Stimulated activated CD4-positive, alpha-beta T cell treated with anti-CD3 and anti-CD28 coated beads, Interleukin-4, amount 100 ng/mL, for 24 hours (primary cell): Measurements from ENCODE around the gene TBX5.

ENCODE experiments used
- DNase-seq: peaks from one replicate; pipeline ENCODE4 v3.0.0-alpha.2; 2020

TBX5 gene

GRCh38 chr12:114425031-114425626 lies 19.2 kb upstream of the TBX5 start:
- DNase-seq = no peak

DNA sequence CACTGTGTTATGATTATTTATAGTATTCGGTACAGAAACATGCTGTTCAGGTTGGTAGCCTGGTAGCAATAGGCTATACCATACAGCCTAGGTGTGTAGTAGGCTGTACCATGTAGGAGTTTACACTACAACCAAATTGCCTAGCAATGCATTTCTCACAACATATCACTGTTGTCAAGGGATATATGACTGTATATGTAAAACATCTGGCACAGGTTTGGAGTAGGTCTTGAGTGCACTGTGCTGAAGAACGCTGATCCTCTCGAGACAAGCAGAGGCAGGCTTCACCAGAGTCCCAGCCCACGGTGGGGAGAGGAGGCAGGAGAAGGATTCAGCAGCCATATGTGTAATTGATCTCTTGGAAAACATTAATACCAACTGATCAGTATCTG lies 15.0 kb upstream of the TBX5 start:
- DNase-seq = no peak

DNA sequence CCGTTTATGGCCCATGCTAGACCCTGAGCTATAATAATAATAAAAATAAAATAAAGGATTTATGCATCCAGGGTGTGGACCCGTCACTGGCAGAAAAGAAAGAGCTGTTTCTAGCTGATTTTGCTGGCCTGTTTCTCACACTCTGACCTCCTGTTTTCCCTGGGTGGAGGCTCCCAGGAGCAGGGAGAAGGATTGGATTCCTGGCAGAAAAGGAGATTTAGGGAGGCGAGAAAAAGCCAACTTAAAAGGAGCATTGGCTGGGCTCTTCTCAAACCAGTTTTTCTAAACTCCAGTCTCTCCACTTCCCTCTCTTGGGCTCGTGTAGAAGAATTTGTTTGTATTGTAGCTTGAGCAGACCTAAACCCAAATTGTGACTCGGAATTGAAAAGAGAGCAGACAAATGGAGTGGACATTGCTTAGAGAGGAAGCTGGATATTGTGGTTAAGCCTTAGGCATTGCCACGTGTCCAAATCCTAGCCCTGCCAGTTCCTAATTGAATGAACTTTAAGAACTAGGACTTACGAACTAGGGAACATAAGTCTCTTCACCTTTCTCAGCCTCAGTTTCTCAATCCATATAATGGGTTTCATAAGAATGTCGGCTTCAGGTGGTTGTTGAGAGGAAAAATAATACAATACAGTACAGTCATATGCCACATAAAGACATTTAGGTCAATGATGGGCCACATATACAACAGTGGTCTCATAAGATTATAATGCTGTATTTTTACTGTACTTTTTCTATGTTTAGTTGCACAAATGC lies 14.4 kb upstream of the TBX5 start:
- DNase-seq = no peak

- DNase-seq = no peak
These were observed 10.1 kb upstream of the TBX5 start for GRCh38 chr12:114416028-114416427.

DNA sequence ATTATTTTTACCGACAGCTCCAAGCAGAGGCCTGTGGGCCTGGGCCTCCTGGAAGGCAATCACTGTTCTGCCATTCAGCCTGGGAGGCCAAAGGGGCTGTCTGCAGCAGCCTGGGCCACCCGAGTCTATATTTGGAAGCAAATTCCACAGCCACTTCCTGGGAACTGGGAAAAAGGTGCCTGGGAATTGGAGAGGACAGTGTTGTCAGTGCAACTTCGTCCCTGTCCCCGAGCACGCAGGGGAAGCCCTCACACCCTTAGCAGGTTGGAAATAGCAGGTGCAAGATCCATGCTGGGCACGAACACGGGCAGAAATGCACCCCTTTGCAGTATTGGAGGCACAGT lies 9.6 kb upstream of the TBX5 start:
- no peak for DNase-seq

- no peak for DNase-seq
These were observed 9.1 kb upstream of the TBX5 start for GRCh38 chr12:114414866-114415524.

DNA sequence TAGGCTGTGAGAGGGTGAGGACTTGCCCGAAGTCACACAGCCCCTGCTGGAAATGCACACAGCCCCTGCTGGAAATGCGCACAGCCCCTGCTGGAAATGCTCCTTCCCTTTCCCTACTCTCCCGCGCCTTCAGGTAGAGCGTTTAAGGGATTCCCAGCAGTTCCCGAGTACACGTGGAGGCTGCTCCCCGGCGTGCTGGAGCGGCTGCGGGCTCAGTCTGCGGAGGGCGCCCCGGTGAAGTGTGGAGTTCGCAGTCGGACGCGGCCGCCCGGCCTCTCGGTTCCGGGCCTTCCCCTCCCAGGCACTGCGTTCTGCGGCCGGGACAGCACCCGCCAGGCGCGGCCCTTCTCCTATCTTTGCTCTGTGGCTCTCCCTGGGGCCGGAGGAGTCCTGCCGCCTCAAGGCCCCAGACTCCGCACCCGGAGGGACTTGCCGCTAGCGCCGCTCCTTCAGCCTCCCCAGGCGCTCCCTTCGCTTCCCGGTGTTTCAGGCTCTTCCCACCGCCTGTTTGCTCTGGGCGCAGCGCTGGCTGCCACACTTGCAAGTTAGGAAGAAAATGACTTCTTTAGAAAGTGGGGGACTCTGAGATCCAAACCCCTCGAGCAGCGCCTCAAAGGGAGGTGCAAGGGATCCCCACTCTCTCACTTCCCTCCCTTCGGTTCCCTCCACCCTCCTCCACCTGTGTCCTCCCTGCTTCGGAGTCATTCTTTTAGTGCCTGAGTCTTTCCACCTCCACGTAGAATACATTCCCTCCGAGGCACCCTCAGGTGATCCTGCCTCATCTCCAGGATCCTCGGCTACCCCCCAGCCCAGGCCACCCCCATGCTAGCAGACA lies 8.3 kb upstream of the TBX5 start:
- DNase-seq = no peak

- no peak for DNase-seq
These were observed 7.1 kb upstream of the TBX5 start for GRCh38 chr12:114412825-114413749.

DNA sequence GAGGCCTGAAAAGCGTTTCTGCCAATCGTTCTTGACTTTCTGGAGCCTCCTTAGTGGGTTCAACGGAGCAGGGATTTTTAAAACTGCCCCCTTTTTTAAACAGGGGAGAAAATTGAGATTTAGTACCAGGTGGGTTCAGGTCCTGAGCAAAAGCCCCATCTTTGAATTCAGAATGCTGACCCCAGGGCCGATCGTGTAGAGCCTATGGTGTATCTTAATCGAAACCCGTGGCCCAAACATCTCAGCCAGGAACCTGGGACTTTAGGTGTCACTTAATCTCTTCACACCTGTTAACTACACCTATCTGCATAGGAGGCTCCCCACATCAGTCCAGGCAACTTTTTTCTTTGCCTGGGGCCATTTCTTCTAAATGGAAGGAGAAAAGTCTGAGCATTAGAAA lies 6.4 kb upstream of the TBX5 start:
- no peak for DNase-seq

- no peak for DNase-seq
These were observed 5.3 kb upstream of the TBX5 start for GRCh38 chr12:114411071-114411837.

GRCh38 chr12:114409852-114410600 lies 4.1 kb upstream of the TBX5 start:
- DNase-seq = no peak

- no peak for DNase-seq
These were observed 3.2 kb upstream of the TBX5 start for GRCh38 chr12:114408886-114409851.

DNA sequence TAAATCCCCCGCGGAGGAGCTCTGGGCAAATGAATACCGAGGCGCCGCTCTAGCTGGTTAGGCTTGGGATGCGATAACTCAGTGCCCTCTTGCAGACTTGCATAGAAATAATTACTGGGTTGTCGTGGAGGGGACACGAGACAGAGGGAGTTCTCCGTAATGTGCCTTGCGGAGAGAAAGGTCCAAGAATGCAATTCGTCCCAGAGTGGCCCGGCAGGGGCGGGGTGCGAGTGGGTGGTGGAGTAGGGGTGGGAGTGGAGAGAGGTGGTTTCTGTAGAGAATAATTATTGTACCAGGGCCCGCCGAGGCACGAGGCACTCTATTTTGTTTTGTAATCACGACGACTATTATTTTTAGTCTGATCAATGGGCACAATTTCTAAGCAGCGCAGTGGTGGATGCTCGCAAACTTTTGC lies 2.5 kb upstream of the TBX5 start:
- DNase-seq = no peak

- DNase-seq = no peak
These were observed 2.0 kb upstream of the TBX5 start for GRCh38 chr12:114407842-114408411.

- DNase-seq = no peak
These were observed 1.3 kb upstream of the TBX5 start for GRCh38 chr12:114406984-114407841.

GRCh38 chr12:114406316-114406983 lies 506 bp upstream of the TBX5 start:
- DNase-seq = no peak

GRCh38 chr12:114404926-114405518 lies 922 bp downstream of the TBX5 start:
- DNase-seq = no peak
